Colonic mucosa (tissue), 4 donors: ENCODE results near the gene OR52K2. TPM values are rescaled to one million over a fixed set of nuclear protein-coding genes. Genes with fewer than 3 reads are reported as not detected.

ENCODE experiments used
- DNase-seq: peaks from one replicate; pipeline ENCODE4 v3.0.0-alpha.2; 2020
- H3K27ac ChIP-seq: fragments of 200-600 bp; one replicate; pipeline ENCODE4 v1.8.0; 2021
- H3K27me3 ChIP-seq: fragments of 200-600 bp; one replicate; pipeline ENCODE4 v1.8.0; 2021
- H3K36me3 ChIP-seq: fragments of 200-600 bp; one replicate; pipeline ENCODE4 v1.8.0; 2021
- H3K4me1 ChIP-seq: fragments of 200-600 bp; one replicate; pipeline ENCODE4 v1.8.0; 2021; ENCODE audit warnings: mild to moderate bottlenecking
- H3K4me3 ChIP-seq: fragments of 200-600 bp; one replicate; pipeline ENCODE4 v1.8.0; 2021
- H3K9ac ChIP-seq, 2 donors: one replicate each; pipeline ENCODE4 v1.7.0; 2013; ENCODE audit warnings: control low read depth in 2 of 2, low read depth in 2 of 2, low read length in 2 of 2
- H3K9me3 ChIP-seq: fragments of 200-600 bp; one replicate; pipeline ENCODE4 v1.8.0; 2021
- intact Hi-C: fragments of 100-400 bp; cut with DNase I; formaldehyde crosslinking; loops from one replicate; pipeline ENCODE4 v1.14.1; 2022
- total RNA-seq, 2 donors: library from RNA; stranded (reverse); fragmentation: NEBNext Ultra II Directional in 1 of 2; extraction: Animal tissue kit (Norgen Biotek cat#: 25700) in 1 of 2; gene quantifications; one replicate each; pipeline ENCODE4 v1.2.1, GENCODE V29; 2021
- TF ChIP-seq, protein P1 (sequence below): fragments of 200-600 bp; IDR thresholded peaks from one replicate; pipeline ENCODE4 v1.8.0; 2022; ENCODE audit warnings: antibody characterized with exemption, mild to moderate bottlenecking
- donor health status: healthy.
- donor health status: DM: no; HTN: no; CAD: no.
- donor health status: DM: no; HTN: no; CAD: no.

Gene OR52K2
- total RNA-seq, 2 donors from 2014 or later = not detected

GRCh38 chr11:4433856-4434255, 15.2 kb upstream of the OR52K2 start:
- intact Hi-C loops = no loop called here
- TF ChIP-seq, protein P1, sequence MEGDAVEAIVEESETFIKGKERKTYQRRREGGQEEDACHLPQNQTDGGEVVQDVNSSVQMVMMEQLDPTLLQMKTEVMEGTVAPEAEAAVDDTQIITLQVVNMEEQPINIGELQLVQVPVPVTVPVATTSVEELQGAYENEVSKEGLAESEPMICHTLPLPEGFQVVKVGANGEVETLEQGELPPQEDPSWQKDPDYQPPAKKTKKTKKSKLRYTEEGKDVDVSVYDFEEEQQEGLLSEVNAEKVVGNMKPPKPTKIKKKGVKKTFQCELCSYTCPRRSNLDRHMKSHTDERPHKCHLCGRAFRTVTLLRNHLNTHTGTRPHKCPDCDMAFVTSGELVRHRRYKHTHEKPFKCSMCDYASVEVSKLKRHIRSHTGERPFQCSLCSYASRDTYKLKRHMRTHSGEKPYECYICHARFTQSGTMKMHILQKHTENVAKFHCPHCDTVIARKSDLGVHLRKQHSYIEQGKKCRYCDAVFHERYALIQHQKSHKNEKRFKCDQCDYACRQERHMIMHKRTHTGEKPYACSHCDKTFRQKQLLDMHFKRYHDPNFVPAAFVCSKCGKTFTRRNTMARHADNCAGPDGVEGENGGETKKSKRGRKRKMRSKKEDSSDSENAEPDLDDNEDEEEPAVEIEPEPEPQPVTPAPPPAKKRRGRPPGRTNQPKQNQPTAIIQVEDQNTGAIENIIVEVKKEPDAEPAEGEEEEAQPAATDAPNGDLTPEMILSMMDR = no peak
- no peaks in the 10 kb centered on the region for H3K36me3 ChIP-seq

GRCh38 chr11:4436411-4436810, 12.7 kb upstream of the OR52K2 start:
- Histone ChIP-seq H3K9ac (no peak overlapping the region), H3K9me3 (no peaks in the 10 kb centered on the region), H3K4me1 (no peaks in the 10 kb centered on the region), H3K36me3 (no peaks in the 10 kb centered on the region), H3K4me3 (no peak overlapping the region), H3K27me3 (no peaks in the 10 kb centered on the region), H3K27ac (no peak overlapping the region)
- intact Hi-C loops = no loop called here
- no peak for DNase-seq
- TF ChIP-seq, protein P1 = no peak

More at GRCh38 chr11:4433856-4434255, 15.2 kb upstream of the OR52K2 start:
- no peak overlapping the region for H3K4me3 ChIP-seq
- no peak overlapping the region for H3K9ac ChIP-seq
- H3K9me3 ChIP-seq = no peaks in the 10 kb centered on the region
- no peak for DNase-seq
- H3K27ac ChIP-seq = no peak overlapping the region
- H3K4me1 ChIP-seq = no peaks in the 10 kb centered on the region
- no peaks in the 10 kb centered on the region for H3K27me3 ChIP-seq

DNA sequence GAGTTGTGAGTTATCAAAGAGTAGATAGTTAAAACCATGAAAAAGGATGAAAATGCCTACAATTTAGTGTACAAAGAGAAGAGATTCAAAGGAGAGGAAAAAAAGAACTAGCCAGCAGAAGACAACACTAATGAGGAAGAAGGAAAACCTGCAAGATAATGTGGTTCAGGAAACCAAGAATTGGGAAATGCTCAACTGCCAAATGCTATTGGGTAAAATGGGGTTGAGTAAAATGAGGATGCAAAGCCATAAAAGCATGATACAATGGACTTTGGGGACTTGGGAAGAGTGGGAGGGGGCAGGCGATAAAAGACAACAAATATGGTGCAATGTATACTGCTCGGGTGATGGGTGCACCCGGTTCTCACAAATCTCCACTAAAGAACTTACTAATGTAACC, 7.6 kb upstream of the OR52K2 start:
- Histone ChIP-seq H3K9me3 (no peaks in the 10 kb centered on the region), H3K27ac (no peak overlapping the region), H3K27me3 (no peaks in the 10 kb centered on the region), H3K36me3 (no peaks in the 10 kb centered on the region), H3K4me1 (no peaks in the 10 kb centered on the region), H3K4me3 (no peak overlapping the region), H3K9ac (no peak overlapping the region)
- TF ChIP-seq, protein P1 = no peak
- intact Hi-C loops = no loop called here
- no peak for DNase-seq

DNA sequence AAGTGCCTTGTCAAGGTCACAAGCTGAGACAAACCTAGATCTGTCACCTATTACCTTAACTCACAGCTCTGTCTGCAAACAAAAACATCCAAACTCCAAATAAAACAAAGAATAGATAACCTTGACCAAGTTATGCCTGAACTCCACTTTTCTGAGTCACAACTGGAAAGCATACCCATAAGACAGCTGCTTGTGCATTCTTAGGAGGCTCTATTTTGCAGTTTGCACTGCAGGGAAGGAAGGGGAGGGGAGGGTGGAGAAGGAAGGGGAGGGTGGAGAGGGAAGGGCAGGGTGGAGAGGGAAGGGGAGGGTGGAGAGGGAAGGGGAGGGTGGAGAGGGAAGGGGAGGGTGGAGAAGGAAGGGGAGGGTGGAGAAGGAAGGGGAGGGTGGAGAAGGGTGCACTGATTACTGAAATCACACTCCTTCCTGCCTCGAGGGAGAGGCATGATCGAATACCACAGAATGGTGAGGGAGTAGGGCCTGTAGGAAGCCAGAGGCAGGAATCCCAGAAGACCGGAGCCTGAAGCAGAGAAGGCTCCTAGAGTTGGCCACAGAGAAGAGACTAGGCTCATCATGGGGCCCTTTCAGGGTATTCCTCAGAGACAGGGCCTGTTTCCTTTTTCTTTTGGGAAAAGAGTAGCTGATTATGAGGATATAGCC, 5.7 kb upstream of the OR52K2 start:
- no peaks in the 10 kb centered on the region for H3K4me1 ChIP-seq
- H3K9ac ChIP-seq = no peak overlapping the region
- H3K36me3 ChIP-seq = no peaks in the 10 kb centered on the region
- no peak overlapping the region for H3K27ac ChIP-seq
- TF ChIP-seq, protein P1 = no peak
- no peaks in the 10 kb centered on the region for H3K9me3 ChIP-seq
- H3K27me3 ChIP-seq = no peaks in the 10 kb centered on the region
- intact Hi-C loops = no loop called here
- H3K4me3 ChIP-seq = no peak overlapping the region
- no peak for DNase-seq

GRCh38 chr11:4453118-4453517, 4.0 kb downstream of the OR52K2 start:
- Histone ChIP-seq H3K9me3 (no peaks in the 10 kb centered on the region), H3K36me3 (no peaks in the 10 kb centered on the region), H3K4me3 (no peak overlapping the region), H3K4me1 (no peaks in the 10 kb centered on the region), H3K27me3 (no peaks in the 10 kb centered on the region), H3K27ac (no peak overlapping the region), H3K9ac (no peak overlapping the region)
- no peak for DNase-seq
- intact Hi-C loops = no loop called here
- TF ChIP-seq, protein P1 = no peak
